GM12801 (cell line): ENCODE data around the gene ADD1.

Source experiments
- TF ChIP-seq, protein P1 (sequence below): IDR thresholded peaks from one replicate; pipeline ENCODE4 v1.5.1; 2011; ENCODE audit warnings: control low read depth; ENCODE audit not compliant: insufficient read length; ENCODE audit errors: extremely low read depth

The ADD1 gene

GRCh38 chr4:2858451-2859217 is 15.0 kb downstream of the ADD1 start:
- TF ChIP-seq, protein P1, sequence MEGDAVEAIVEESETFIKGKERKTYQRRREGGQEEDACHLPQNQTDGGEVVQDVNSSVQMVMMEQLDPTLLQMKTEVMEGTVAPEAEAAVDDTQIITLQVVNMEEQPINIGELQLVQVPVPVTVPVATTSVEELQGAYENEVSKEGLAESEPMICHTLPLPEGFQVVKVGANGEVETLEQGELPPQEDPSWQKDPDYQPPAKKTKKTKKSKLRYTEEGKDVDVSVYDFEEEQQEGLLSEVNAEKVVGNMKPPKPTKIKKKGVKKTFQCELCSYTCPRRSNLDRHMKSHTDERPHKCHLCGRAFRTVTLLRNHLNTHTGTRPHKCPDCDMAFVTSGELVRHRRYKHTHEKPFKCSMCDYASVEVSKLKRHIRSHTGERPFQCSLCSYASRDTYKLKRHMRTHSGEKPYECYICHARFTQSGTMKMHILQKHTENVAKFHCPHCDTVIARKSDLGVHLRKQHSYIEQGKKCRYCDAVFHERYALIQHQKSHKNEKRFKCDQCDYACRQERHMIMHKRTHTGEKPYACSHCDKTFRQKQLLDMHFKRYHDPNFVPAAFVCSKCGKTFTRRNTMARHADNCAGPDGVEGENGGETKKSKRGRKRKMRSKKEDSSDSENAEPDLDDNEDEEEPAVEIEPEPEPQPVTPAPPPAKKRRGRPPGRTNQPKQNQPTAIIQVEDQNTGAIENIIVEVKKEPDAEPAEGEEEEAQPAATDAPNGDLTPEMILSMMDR, result no peak

- TF ChIP-seq, protein P1, result no peak
These were observed 15.9 kb downstream of the ADD1 start for GRCh38 chr4:2859514-2859913.

- TF ChIP-seq, protein P1, result no peak
These were observed 17.0 kb downstream of the ADD1 start for GRCh38 chr4:2860391-2861348.

DNA sequence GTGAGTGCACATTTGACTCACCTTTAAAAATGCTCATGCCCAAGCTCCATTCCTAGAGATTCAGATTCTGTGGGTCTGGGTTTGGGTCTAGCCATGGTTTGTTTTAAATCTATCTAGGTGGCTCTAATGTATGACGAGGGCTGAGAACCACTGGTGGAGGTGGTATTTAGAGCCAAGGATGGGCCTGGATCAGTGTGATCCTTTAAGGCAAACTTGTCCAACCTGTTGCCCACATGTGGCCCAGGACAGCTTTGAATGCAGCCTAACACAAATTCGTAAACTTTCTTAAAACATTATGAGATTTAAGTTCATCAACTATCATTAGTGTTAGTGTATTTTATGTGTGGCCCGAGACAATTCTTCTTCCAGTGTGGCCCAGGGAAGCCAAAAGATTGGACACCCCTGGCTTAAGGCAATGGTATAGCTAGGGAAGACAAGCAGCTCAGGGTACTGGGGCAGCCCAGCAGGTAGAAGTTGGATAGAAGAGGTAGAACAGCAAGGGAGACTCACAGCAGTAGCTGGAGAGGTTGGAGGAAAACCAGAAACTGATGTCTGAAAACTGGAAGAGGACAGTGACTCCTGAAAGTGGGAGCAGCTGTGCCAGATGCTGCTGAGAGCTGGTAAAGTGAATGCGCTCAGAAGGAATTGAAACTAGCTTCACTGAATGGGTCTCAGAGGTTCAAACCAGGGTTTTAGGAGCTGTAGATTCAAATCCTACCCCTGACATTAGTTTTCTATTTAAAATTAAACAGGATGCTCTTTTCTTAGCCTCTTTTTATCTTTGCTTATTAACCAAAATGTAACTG is 18.2 kb downstream of the ADD1 start:
- TF ChIP-seq, protein P1, result no peak

GRCh38 chr4:2862528-2862927 is 18.9 kb downstream of the ADD1 start:
- TF ChIP-seq, protein P1, result no peak

DNA sequence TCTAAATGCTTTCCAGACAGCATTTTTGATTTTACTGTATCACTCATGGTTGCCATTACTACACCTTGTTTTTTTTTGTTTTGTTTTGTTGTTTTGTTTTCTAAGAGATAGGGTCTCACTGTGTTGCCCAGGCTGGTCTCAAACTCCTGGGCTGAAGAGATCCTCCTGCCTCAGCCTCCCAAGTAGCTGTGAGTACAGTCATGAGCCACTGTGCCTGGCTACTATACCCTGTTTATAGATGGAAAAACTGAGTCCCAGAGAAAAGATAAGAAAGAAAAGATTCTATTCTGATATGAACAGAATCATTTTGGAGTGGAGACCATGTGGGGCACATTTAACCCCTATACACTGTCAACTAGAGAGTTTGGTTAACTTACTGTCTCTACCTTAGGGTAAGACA is 20.0 kb downstream of the ADD1 start:
- TF ChIP-seq, protein P1, result no peak
